HCT116 (cell line): ENCODE results near the gene HTRA3.

ENCODE experiments used
- ATF3 ChIP-seq: IDR thresholded peaks from 2 replicates; pipeline ENCODE4 v1.6.1; 2012
- CEBPB ChIP-seq: IDR thresholded peaks from 2 replicates; pipeline ENCODE4 v1.6.1; 2012; ENCODE audit warnings: low read depth
- CTCF ChIP-seq, 3 experiments: fragments of 200-600 bp in 1 of 3; sonication (generic) in 1 of 3; IDR thresholded peaks in 2 of 3; conservative IDR thresholded peaks in 1 of 3; 2 replicates each; pipeline ENCODE4 v1.5.1; 2012 to 2017; ENCODE audit warnings: low read depth in 2 of 3, low read length in 2 of 3, antibody characterized with exemption in 1 of 3, borderline replicate concordance in 1 of 3, control low read depth in 1 of 3, mild to moderate bottlenecking in 1 of 3, mixed read lengths in 1 of 3, mixed run types in 1 of 3, moderate library complexity in 1 of 3; ENCODE audit not compliant: insufficient read depth in 1 of 3
- EZH2 ChIP-seq: fragments of 200-600 bp; sonication (generic); IDR thresholded peaks from 2 replicates; pipeline ENCODE4 v1.6.1; 2017; ENCODE audit warnings: antibody characterized with exemption, mixed run types
- POLR2A ChIP-seq: IDR thresholded peaks from 2 replicates; pipeline ENCODE4 v1.7.0; 2011; ENCODE audit warnings: borderline replicate concordance; ENCODE audit not compliant: insufficient read depth, insufficient read length; ENCODE audit errors: extremely low read depth
- POLR2AphosphoS5 ChIP-seq: IDR thresholded peaks from 2 replicates; pipeline ENCODE4 v1.6.1; 2011; ENCODE audit warnings: mild to moderate bottlenecking, low read depth, low read length, moderate library complexity
- TCF7L2 ChIP-seq: IDR thresholded peaks from 2 replicates; pipeline ENCODE4 v1.7.0; 2011; ENCODE audit warnings: borderline replicate concordance, inconsistent platforms; ENCODE audit not compliant: insufficient read depth, insufficient read length; ENCODE audit errors: extremely low read depth
- TF ChIP-seq, protein P1 (sequence below): IDR thresholded peaks from 2 replicates; pipeline ENCODE4 v1.6.1; 2012

DNA sequence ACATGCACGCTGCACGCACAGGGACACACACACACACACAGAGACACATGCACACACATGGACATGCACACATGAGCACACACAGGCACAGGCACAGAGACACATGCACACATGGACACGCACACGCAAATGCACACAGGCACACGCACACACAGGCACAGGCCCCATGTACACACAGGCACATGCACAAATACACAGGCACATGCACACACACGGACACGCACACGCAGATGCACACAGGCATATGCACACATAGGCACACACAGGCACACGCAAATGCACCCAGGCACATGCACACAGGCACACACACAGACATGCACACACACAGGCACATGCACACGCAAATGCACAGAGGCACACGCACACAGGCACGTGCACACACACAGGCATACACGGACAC lies 30.3 kb upstream of the HTRA3 start:
- TF ChIP-seq CTCF (IDR thresholded peaks at IDR 0.05 in 2 of 3, conservative IDR thresholded peaks at IDR 0.05 in 1 of 3; ENCODE audit: borderline replicate concordance in 1 of 3, insufficient read depth in 1 of 3, low read depth in 2 of 3, low read length in 2 of 3) (no peak), TCF7L2 (no peak), POLR2A (no peak), POLR2AphosphoS5 (no peak), CEBPB (no peak), ATF3 (no peak), EZH2 (no peak)
- TF ChIP-seq, protein P1, sequence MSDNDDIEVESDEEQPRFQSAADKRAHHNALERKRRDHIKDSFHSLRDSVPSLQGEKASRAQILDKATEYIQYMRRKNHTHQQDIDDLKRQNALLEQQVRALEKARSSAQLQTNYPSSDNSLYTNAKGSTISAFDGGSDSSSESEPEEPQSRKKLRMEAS, result no peak
